Stimulated activated CD8-positive, alpha-beta memory T cell treated with anti-CD3 and anti-CD28 coated beads, Interleukin-7, amount 100 ng/mL, for 24 hours (primary cell): ENCODE results near the gene EMC6.

Experiments
- DNase-seq: peaks from one replicate; pipeline ENCODE4 v3.0.0-alpha.2; 2020; ENCODE audit warnings: low read depth

Gene EMC6

DNA sequence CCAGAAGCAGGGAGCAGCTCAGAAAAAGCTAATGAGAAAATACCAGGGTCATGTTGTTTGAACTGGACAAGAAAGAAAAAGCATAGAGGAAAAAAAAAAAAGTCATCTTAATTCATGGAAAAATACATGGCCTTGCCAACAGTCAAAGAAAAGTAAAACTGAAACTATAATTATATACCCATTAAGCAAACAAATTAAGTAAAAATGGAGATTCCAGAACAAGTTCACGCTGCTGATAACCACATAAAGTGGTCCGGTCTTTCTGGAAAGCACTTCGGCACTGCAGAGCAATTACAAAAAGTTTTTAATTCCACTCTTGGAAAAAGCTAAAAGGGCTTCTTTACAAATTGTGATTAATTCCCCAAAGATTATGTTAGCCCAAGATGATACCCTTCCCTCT, 39.8 kb downstream of the EMC6 start:
- no peak for DNase-seq

DNA sequence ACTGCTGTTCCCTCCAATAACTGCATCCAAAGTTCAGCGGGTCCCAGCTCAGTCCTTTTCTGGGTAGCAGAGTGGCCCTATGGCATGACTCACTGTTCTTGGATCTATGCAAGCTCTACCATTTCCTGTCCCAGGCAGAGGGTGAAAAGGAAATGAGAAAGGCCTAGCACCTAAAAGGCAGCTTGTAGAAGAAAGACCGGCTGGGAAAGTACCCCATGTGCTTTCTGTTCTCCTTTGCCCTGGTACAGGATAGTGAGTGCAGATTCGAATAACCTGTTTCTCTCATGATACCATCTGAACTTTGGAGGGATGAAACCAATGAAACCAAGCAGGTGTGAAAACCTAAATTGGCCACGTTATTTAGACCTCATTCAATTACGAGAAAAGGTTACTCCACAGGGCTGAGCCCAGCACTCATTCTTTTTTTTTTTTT, 42.4 kb downstream of the EMC6 start:
- no peak for DNase-seq

DNA sequence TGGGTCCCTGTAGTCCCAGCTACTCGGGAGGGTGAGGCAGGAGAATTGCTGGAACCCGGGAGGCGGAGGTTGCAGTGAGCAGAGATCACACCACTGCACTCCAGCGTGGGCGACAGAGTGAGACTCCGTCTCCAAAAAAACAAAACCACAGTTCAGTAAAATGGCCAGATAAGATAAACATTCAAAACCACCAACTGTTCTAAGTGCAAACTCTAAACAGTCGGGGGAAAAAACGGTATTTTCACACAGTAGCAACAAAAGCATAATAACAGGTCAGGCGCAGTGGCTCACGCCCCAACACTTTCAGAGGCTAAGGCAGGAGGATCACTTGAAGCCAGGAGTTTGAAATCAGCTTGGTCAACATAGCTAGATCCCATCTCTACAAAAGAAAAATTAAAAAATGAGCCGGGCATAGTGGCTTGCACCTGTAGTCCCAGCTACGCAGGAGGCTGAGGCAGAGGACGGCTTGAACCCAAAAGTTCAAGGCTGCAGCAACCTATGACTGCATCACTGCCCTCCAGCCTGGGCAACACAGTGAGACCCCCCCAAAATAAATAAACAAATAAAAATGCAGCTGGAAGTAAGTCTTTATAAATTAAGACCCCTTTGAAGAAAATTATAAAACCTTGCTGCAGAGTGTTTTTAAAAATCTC, 44.3 kb downstream of the EMC6 start:
- DNase-seq = no peak

DNA sequence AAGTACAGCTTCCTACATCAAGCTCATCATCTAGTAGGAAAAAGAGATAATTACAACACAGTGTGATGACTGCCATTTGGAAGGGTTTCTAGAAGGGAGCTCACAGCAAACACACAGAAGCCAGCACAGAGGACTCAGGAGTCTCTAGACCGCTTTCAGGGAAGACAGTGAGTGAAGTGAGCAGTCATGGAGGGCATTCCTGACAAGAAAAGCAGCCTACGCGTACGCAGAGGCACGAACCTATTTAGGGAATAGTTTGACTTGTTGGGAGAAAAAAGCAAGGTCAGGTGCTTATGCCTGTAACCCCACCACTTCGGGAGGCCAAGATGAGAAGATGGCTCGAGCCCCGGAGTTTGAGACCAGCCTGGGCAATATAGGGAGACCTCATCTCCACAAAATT, 46.7 kb downstream of the EMC6 start:
- DNase-seq = no peak

DNA sequence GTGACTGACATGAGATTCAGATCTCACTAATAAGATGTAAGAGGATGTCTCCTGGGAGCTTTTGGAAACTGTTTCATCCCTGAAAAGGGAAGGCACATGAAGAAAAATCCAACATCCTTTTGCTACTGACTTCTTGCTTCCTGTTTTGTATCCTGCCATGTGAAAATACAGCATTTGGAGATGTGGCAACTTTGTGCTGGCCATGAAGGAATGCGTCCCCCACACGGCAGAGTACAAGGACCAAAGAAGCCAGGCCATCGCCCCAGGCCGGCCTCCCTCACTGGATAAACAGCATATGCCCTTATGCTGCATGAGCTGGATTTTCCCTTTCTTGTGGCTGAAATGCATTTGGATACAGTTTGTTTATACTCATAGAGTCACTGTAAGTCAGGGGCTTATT, 49.6 kb downstream of the EMC6 start:
- no peak for DNase-seq

DNA sequence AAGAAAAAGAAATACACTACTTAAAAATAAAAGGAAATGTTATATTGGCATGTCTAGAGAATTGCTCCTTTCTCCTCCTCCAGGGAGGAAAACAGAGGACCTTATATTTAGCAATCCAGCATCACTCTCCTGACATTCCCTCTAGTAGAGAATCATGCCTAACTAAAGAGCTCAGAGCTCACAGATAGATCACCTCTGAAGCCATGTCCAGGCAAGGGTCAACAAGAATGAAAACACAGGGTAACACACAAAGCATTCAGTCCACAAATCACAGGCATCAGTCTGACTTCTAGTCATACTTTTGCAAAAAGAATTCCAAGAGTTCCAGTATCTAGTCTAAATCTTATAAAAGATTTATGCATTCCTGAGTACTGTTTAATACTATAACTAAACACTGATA, 50.7 kb downstream of the EMC6 start:
- no peak for DNase-seq
